ENCODE measurements around the gene MICB.

GRCh38 chr6:31525553-31525931 lies 27.6 kb downstream of the MICB start:
- no peak for TF ChIP-seq EZH2phosphoT487 (IDR thresholded peaks at IDR 0.05; ENCODE audit: borderline replicate concordance)
- TF ChIP-seq, protein P1, sequence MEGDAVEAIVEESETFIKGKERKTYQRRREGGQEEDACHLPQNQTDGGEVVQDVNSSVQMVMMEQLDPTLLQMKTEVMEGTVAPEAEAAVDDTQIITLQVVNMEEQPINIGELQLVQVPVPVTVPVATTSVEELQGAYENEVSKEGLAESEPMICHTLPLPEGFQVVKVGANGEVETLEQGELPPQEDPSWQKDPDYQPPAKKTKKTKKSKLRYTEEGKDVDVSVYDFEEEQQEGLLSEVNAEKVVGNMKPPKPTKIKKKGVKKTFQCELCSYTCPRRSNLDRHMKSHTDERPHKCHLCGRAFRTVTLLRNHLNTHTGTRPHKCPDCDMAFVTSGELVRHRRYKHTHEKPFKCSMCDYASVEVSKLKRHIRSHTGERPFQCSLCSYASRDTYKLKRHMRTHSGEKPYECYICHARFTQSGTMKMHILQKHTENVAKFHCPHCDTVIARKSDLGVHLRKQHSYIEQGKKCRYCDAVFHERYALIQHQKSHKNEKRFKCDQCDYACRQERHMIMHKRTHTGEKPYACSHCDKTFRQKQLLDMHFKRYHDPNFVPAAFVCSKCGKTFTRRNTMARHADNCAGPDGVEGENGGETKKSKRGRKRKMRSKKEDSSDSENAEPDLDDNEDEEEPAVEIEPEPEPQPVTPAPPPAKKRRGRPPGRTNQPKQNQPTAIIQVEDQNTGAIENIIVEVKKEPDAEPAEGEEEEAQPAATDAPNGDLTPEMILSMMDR (conservative IDR thresholded peaks at IDR 0.05; ENCODE audit: low read length), result no peak
